ENCODE measurements around the gene SNX30.
A peak's percentile ranks its signal among the peaks of the same experiment; 100 is the strongest.

SNX30 gene

DNA sequence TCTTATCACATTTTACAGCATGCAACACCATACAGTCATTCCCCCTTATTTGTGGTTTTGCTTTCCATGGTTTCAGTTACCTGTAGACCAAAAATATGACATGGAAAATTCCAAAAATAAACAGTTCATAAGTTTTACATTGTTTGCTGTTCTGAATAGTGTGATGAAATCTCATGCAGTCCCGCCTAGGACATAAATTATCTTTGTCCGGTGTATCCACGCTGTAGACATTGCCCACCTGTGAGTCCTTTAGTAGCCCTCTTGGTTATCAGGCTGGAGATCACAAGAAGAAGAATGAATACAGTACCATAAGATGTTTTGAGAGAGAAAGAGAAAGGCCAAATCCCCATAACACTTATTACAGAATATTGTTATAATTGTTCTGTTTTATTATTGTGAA lies 72.1 kb downstream of the SNX30 start:
- no peak for DNase-seq (ENCODE audit: low read depth in 2 of 2)

DNA sequence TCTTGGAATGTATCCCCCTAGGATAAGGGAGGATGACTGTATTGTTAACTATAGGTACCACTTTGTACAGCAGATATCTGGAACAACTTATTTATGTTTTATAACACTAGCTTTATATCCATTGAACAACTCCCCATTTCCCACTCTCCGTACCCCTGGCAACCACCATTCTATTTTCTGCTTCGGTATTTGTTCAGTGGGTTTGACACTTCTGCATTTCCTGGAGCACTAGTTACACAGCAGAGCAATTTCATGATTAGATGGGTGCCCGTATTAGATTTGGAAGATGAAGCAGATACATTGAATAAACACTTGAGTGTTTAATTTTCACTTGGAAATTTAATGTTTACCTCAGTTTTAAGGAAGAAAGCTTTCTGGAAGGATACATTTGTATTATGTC lies 72.7 kb downstream of the SNX30 start:
- no peak for DNase-seq (ENCODE audit: low read depth in 2 of 2)

- no peak for DNase-seq (ENCODE audit: low read depth in 2 of 2)
Observed at GRCh38 chr9:112831281-112831851, 80.8 kb downstream of the SNX30 start.

- no peak for DNase-seq (ENCODE audit: low read depth in 2 of 2)
Observed at GRCh38 chr9:112831969-112832368, 81.4 kb downstream of the SNX30 start.

- DNase-seq (ENCODE audit: low read depth in 2 of 2) = no peak
Observed at GRCh38 chr9:112833081-112833480, 82.5 kb downstream of the SNX30 start.

DNA sequence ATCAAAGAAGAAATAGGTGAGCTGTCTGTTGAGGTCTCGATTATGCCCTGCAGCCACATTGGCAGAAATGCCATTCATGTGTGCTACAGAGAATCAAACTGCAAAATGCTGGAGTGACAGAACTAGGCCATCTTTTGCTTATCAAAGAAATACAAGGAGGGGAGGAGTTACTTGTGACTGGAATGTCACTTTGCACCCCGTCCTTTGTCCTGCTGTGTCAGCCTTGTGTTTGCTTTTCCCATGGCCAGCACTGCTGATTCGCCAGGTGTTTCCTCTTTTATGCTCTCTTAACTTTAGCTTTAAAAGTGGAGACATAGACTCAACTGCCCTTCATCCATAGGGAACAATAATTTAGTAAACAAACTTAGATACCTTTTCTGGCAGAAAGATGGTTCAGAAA lies 85.8 kb downstream of the SNX30 start:
- no peak for DNase-seq (ENCODE audit: low read depth in 2 of 2)

- DNase-seq (ENCODE audit: low read depth in 2 of 2) = no peak
Observed at GRCh38 chr9:112838342-112838741, 87.8 kb downstream of the SNX30 start.

- DNase-seq (ENCODE audit: low read depth in 2 of 2) = no peak
Observed at GRCh38 chr9:112839331-112839730, 88.8 kb downstream of the SNX30 start.

DNA sequence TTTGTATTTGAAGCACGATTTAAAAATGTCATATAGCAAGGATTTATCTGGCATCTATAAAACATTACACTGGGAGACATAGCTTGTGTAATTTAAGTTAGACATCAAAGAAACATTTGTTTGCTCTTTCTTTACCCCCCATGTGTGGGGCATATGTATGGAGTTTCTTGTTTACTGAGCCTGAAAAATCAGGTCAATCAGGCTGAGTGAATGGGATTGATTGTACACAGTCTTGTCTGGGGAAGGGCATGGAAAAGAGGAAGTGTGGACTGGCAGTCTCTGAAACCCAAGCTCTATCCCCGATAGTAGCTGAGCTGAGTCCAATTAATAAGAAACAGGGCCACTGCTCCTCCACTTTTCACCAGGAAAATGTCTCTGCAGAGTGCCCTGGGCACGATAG lies 90.7 kb downstream of the SNX30 start:
- DNase-seq (ENCODE audit: low read depth in 2 of 2) = no peak

DNA sequence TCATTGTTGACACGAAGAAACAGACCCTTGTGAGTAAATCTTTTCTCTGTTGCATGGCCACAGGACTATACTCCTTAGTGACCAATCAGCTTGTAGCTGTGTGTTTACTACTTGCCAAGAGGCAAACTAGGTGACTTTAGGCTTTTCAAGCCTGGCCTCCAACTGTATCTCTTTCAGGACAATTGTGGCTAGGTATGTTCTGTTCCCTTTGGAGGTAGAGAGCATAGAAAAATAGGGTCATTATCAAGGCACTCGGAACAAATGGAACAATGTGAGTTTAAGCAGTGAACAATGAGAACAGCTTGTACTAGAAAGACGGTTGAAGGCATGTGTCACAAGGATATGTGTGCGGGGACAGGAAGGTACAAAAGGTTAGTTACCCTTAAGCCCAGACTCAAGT lies 92.0 kb downstream of the SNX30 start:
- DNase-seq (ENCODE audit: low read depth in 2 of 2) = no peak

DNA sequence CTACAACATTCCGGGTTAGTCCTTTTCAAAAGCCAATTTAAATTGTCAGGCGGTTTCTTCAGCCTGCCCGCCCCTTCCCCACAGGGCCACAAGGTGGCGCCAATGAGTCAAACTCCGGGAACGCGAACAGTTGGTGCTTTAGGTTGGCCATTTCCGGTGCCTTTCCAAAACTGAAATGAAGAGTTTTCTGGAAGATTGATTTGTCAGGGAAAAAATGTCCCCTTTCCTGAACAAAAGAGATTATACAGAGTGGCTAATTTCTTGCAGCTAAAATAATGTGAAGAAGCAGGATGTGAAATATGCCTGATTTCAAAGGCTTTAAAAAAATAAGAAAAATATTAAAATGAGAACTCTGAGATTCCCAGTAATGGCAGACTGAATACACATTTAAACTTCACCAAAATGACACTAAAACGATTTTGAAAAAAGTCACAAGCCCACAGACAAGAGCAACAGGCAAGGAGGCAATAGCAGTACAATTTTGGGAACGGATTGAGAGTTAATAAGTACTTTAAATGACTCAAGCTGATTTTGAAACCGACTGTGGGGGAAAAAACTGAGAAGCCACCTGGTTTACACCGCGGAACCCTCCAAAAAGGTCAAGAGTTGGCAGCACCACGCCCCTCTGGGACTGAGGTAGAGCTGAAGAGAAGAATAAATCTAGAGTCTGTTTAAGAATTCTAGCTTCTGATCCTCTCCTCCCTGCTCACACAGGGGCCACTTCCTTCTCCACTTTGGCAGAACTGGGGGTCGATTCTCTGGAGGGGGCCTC lies 94.4 kb downstream of the SNX30 start:
- no peak for DNase-seq (ENCODE audit: low read depth in 2 of 2)

GRCh38 chr9:112846528-112847488 lies 96.2 kb downstream of the SNX30 start:
- peak; percentile 21 to 25 for DNase-seq (ENCODE audit: low read depth in 2 of 2)

- no peak for DNase-seq (ENCODE audit: low read depth in 2 of 2)
Observed at GRCh38 chr9:112848316-112849151, 98.0 kb downstream of the SNX30 start.

- no peak for DNase-seq (ENCODE audit: low read depth in 2 of 2)
Observed at GRCh38 chr9:112849363-112849922, 98.9 kb downstream of the SNX30 start.

DNA sequence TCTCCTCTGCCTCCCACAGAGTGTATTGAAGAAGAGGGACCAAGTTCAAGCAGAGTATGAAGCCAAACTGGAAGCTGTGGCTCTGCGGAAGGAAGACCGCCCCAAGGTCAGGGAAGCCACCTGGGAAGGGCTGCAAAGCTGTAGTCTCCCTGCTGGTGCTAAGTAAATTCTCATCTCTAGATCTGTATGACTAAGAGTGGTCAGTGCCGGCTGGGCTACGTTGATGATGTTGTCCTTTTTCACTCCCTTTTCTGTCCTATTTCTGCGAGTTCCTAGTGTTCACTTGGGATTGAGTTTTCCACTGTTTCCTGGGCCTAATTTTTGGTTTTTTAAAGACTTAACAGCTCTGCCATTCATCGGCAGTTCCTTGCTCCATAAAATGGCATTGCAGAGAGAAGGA lies 100.3 kb downstream of the SNX30 start:
- no peak for DNase-seq (ENCODE audit: low read depth in 2 of 2)

DNA sequence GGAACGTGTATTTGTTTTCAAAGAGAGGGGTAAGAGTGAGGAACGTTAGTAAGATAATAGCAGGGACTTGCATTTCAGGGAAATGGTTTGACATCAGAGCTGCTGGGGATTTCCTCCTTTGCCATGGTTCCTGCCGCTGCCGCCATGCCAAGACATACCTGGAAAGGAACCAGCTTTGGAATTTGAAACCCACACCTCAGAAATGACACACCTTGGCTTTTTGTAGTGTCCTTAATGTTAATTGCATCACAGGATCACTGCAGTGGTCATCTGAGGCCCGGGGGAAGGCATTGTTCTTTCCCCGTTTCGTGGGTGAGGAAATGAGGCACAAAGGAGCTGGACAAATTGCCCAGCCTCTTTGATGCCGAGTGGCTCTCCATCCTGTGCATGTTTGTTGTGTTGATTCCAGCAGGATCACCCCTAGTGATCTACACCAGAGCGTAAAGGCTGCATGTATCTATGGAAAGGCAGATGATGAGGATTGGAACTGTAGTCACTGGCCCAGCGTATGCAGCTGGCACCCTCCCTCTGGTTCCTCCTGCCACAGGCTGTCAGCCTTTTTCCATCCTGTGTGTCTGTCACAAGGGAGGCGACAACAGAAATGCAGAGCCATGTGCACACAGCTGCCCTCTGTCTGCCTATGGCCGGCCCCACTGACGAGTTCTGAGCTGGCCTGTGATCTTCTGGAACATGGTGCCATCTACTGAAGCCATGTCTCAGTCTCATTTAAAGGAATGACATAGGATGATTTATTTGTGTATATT lies 102.4 kb downstream of the SNX30 start:
- no peak for DNase-seq (ENCODE audit: low read depth in 2 of 2)

DNA sequence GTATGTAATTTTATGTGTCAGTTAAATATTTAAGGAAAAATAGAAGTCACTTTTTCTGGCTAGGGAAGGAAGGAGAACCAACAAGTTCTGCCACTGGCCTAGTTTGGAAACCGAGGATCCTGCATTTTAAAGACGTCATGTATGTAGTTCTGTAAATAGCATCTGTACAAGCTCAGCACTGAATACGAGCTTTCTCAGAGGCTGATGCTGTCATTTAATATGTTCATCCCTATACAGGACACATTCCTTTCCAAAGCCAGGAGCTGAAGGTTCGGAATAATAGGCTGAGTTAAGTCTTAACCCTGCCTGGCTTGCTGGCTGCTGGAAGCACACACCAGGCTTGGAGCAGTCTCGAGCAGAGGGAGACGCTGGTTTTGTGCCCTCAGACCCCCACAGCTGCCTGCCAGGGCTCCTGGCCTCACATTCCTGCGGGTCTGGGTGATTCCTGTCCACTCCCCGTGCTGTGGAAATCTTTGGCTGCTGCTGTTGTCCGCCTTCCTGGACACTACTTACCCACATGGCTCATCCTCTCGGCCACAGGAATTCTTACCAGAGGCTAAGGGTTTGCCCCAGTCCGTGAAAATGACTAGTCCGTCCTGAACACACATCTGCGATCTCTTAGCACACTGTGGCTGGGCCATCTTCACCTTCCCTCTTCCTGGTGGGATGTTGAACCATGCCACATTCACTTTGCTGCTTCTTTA lies 103.5 kb downstream of the SNX30 start:
- no peak for DNase-seq (ENCODE audit: low read depth in 2 of 2)

DNA sequence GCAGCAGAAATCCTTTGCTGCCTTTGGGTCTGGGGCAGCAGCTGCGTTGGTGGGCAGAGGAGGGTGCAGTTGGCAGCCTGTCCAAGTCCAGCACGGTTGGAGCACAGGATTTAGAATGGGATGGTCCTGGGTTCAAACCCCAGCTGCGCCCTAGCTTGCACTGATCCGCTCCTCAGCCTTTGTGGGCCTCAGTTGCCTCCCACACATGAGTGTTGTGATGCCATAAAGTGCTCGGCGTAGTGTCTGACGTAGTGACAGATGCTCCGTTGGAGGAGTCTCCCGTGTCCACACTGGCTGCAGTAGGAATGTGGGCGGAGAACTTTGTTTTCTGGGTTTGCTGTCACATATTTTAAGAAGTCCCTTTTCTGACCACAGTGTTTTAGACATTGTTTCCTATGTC lies 104.1 kb downstream of the SNX30 start:
- no peak for DNase-seq (ENCODE audit: low read depth in 2 of 2)

- no peak for DNase-seq (ENCODE audit: low read depth in 2 of 2)
Observed at GRCh38 chr9:112856200-112856599, 105.6 kb downstream of the SNX30 start.

GRCh38 chr9:112856843-112857242 lies 106.3 kb downstream of the SNX30 start:
- no peak for DNase-seq (ENCODE audit: low read depth in 2 of 2)
